ENCODE measurements around the gene FCN1.

The FCN1 gene

GRCh38 chr9:134937566-134938345, 20.0 kb upstream of the FCN1 start:
- DNase-seq (ENCODE audit: low read depth in 3 of 3, low spot score in 1 of 3) = no peak

GRCh38 chr9:134937164-134937555, 19.4 kb upstream of the FCN1 start:
- no peak for DNase-seq (ENCODE audit: low read depth in 3 of 3, low spot score in 1 of 3)

- DNase-seq (ENCODE audit: low read depth in 3 of 3, low spot score in 1 of 3) = no peak
Measured at GRCh38 chr9:134936346-134937163, 18.8 kb upstream of the FCN1 start.

GRCh38 chr9:134935701-134936345, 18.1 kb upstream of the FCN1 start:
- DNase-seq (ENCODE audit: low read depth in 3 of 3, low spot score in 1 of 3) = no peak

DNA sequence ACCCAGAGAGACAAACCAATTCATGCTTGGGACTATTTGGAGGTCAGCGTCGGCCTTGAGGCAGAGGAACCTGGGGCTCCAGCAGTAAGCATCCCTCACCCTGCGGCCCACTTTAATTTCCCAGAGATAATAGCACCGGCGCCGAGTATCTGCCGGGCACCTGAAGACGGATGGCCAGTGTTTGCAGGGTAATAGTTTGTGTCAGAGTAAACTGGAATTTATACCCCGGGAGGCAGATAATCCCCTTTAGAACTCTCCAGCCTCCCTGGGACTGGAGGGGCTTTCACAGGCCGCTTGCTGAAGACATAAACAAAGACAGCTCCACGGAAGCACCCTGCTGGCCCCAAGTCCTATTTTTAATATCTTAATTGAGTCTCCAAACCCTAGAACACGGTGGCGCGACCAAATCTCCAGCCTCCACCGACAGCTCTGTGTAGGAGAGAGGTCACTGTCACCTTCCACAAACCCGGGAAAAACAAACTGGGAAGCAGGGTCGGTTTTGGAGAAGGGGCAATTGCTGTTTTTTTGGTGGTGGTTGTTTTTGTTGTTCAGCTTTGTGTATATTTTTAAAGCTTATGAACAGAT, 17.4 kb upstream of the FCN1 start:
- DNase-seq (ENCODE audit: low read depth in 3 of 3, low spot score in 1 of 3) = no peak

- no peak for DNase-seq (ENCODE audit: low read depth in 3 of 3, low spot score in 1 of 3)
Measured at GRCh38 chr9:134933076-134933659, 15.5 kb upstream of the FCN1 start.

- DNase-seq (ENCODE audit: low read depth in 3 of 3, low spot score in 1 of 3) = no peak
Measured at GRCh38 chr9:134932606-134933005, 14.9 kb upstream of the FCN1 start.

DNA sequence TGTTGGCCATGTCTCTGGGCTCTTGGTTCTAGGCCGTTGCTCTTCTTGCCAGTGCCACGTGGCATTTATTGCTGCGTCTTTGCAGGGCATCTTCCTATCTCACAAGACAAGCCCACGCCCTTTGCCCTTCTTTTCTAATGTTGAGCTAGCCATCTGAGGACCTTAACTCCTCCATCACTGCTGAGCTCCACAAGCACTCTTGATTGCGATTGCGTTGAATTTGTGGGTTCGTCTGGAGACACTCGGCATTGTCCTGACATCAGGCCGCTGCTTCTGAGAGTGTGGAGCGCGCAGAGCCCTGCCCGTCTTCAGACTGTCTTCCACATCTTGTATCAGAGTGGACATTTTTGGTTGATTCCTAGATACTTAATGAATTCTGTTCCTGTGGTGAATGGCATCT, 14.5 kb upstream of the FCN1 start:
- no peak for DNase-seq (ENCODE audit: low read depth in 3 of 3, low spot score in 1 of 3)

- no peak for DNase-seq (ENCODE audit: low read depth in 3 of 3, low spot score in 1 of 3)
Measured at GRCh38 chr9:134930398-134930797, 12.7 kb upstream of the FCN1 start.

GRCh38 chr9:134929193-134930158, 11.8 kb upstream of the FCN1 start:
- DNase-seq (ENCODE audit: low read depth in 3 of 3, low spot score in 1 of 3) = no peak

GRCh38 chr9:134928436-134929192, 10.9 kb upstream of the FCN1 start:
- no peak for DNase-seq (ENCODE audit: low read depth in 3 of 3, low spot score in 1 of 3)

DNA sequence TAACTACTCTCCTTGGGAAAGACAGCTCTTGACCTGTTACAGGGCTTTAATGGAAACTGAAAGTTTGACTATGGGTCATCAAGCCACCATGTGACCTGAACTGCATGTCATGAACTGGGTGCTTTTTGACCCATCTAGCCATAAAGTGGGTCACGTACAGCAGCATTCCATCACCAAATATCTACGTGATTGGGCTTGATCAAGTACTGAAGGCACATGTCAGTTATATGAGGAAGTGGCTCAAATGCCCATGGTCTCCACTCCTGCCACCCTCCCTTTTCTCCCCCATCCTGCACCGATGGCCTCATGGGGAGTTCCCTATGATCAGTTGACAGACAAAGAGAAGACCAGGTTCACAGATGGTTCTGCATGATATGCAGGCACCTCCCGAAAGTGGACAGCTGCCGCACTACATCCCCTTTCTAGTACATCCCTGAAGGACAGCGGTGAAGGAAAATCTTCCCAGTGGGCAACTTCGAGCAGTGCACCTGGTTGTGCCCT, 7.3 kb upstream of the FCN1 start:
- DNase-seq (ENCODE audit: low read depth in 3 of 3, low spot score in 1 of 3) = no peak

DNA sequence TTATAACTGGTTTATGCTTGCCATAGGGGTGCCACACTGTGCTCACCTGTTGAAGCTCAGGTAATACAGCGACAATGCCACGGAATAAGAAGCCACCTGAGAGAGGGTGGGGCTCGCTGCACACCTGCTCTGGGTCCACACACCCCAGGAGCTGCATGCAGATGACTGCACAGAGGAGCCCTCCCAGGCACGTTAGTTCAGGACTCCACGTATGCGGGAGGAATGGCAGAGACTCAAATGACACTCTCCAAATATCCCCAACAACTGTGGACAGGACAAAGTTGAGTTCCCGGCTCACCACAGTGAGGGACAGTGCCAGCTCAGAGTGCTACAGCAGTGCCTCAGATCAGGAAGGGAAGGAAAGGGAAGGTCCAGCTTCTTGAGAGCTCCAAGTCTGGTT, 5.8 kb upstream of the FCN1 start:
- no peak for DNase-seq (ENCODE audit: low read depth in 3 of 3, low spot score in 1 of 3)

- DNase-seq (ENCODE audit: low read depth in 3 of 3, low spot score in 1 of 3) = no peak
Measured at GRCh38 chr9:134922932-134923240, 5.2 kb upstream of the FCN1 start.

GRCh38 chr9:134922066-134922931, 4.6 kb upstream of the FCN1 start:
- no peak for DNase-seq (ENCODE audit: low read depth in 3 of 3, low spot score in 1 of 3)

DNA sequence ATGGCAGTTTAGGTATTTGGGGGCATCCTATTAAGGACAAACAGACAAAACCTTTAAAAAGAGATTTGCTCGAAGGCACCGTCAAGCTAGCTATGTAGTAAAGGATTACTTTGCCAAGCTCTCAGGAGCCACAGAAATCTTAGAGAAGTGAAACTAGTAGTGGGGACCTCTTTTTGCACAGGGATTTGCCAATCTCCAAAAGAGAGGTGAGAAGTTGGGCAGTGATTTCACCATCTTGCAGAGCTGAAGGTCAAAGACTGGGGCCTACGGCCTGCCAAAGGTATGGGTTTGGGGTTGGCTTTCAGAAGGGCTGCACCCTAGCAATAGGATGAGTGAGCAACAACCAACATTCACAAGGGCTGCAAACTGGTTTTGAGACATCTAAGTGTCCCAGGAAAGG, 1.6 kb upstream of the FCN1 start:
- DNase-seq (ENCODE audit: low read depth in 3 of 3, low spot score in 1 of 3) = no peak

GRCh38 chr9:134918646-134919045, 934 bp upstream of the FCN1 start:
- DNase-seq (ENCODE audit: low read depth in 3 of 3, low spot score in 1 of 3) = no peak

GRCh38 chr9:134916161-134916665, 1.5 kb downstream of the FCN1 start:
- no peak for DNase-seq (ENCODE audit: low read depth in 3 of 3, low spot score in 1 of 3)
